GM12878 (cell line): ENCODE measurements around the gene SOX6. TPM values are rescaled to one million over a fixed set of nuclear protein-coding genes. Genes with fewer than 3 reads are reported as not detected.

Experiments
- ATAC-seq: fragments of 200-7000 bp; cut with Tn5 transposase; 3 replicates; pipeline ENCODE4 v1.9.1; 2020; ENCODE audit warnings: mild to moderate bottlenecking, moderate library complexity
- BruUV-seq: library from RNA; stranded (reverse); fragments of 400-500 nt; replicated peaks from 2 replicates; lab custom pipeline; 2021; lab: Mats Ljungman, UMichigan
- CTCF ChIA-PET: fragments of 300-600 bp; sonication (Branson Sonifier 250); formaldehyde crosslinking; extraction: SDS; loops from one replicate; lab custom pipeline; 2021; ENCODE audit warnings: inconsistent platforms; lab: Yijun Ruan, JAX
- POLR2A ChIA-PET: fragments of 350-600 bp; formaldehyde crosslinking; extraction: SDS; loops from one replicate; lab custom pipeline; 2021; ENCODE audit warnings: inconsistent platforms; lab: Charles Lee
- RAD21 ChIA-PET: fragments of 300-600 bp; sonication (Branson Sonifier 250); formaldehyde crosslinking; loops from one replicate; lab custom pipeline; 2023; ENCODE audit warnings: antibody characterized with exemption; ENCODE audit not compliant: unreplicated experiment; lab: Charles Lee
- SMC1A ChIA-PET: fragments of 300-600 bp; sonication (Branson Sonifier 250); formaldehyde crosslinking; loops from one replicate; lab custom pipeline; 2023; ENCODE audit not compliant: unreplicated experiment, uncharacterized antibody; lab: Charles Lee
- DNase-seq: peaks from one replicate; pipeline ENCODE4 v3.0.0-alpha.2; 2011; ENCODE audit warnings: low read depth, low spot score
- FAIRE-seq: peaks from 3 replicates; lab custom pipeline; 2011; peaks lifted over from hg19 to GRCh38; lab: Jason Lieb, UNC
- H2AFZ ChIP-seq: 2 replicates; pipeline ENCODE4 v1.6.0; 2011; ENCODE audit warnings: low read depth, low read length, control low read depth; ENCODE audit not compliant: control insufficient read depth
- H3K27ac ChIP-seq: 2 replicates; pipeline ENCODE4 v1.5.1; 2011; ENCODE audit warnings: control low read depth; ENCODE audit not compliant: control insufficient read depth, insufficient read depth
- H3K27me3 ChIP-seq, 2 experiments: replicated peaks in 1 of 2; 2 replicates each; pipeline versions ENCODE4 v1.6.0 to v1.6.1; 2011; ENCODE audit warnings: low read length in 1 of 2; ENCODE audit not compliant: control insufficient read depth in 2 of 2, insufficient read depth in 2 of 2
- H3K36me3 ChIP-seq, 2 experiments: 2 replicates each; pipeline ENCODE4 v1.5.1; 2011; ENCODE audit warnings: low read length in 1 of 2; ENCODE audit not compliant: control insufficient read depth in 2 of 2, insufficient read depth in 2 of 2
- H3K4me1 ChIP-seq: 2 replicates; pipeline ENCODE4 v1.6.1; 2011; ENCODE audit warnings: mild to moderate bottlenecking, low read length, moderate library complexity, mixed read lengths; ENCODE audit not compliant: control insufficient read depth, insufficient read depth
- H3K4me2 ChIP-seq: 2 replicates; pipeline ENCODE4 v1.6.0; 2011; ENCODE audit warnings: control low read depth; ENCODE audit not compliant: control insufficient read depth, insufficient read depth
- H3K4me3 ChIP-seq: fragments of 200-600 bp; sonication (generic); 2 replicates; pipeline ENCODE4 v1.5.1; 2016
- H3K79me2 ChIP-seq: 2 replicates; pipeline ENCODE4 v1.6.0; 2011; ENCODE audit warnings: low read length; ENCODE audit not compliant: control insufficient read depth, insufficient read depth
- H3K9ac ChIP-seq: 2 replicates; pipeline ENCODE4 v1.8.0; 2011; ENCODE audit warnings: low read length, control low read depth, mixed read lengths; ENCODE audit not compliant: control insufficient read depth, insufficient read depth
- H3K9me3 ChIP-seq: replicated peaks from 3 replicates; pipeline ENCODE4 v1.5.1; 2011; ENCODE audit warnings: mild to moderate bottlenecking, low read length; ENCODE audit not compliant: control insufficient read depth, insufficient read depth
- H4K20me1 ChIP-seq: 2 replicates; pipeline ENCODE4 v1.6.0; 2011; ENCODE audit not compliant: control insufficient read depth, insufficient read depth
- BCL11A ChIP-seq: IDR thresholded peaks from 2 replicates; pipeline ENCODE4 v1.6.1; 2011; ENCODE audit warnings: low read depth, low read length
- BMI1 ChIP-seq: fragments of 450-650 bp; IDR thresholded peaks from 2 replicates; pipeline ENCODE4 v1.6.1; 2016; ENCODE audit warnings: mild to moderate bottlenecking, moderate library complexity, borderline replicate concordance
- CREM ChIP-seq: IDR thresholded peaks from 2 replicates; pipeline ENCODE4 v1.6.1; 2014; ENCODE audit warnings: antibody characterized with exemption, low read depth
- FOS ChIP-seq: IDR thresholded peaks from 3 replicates; pipeline ENCODE4 v1.6.1; 2011; ENCODE audit warnings: borderline replicate concordance; ENCODE audit not compliant: insufficient read length; ENCODE audit errors: extremely low read depth
- MTA2 ChIP-seq: fragments of 450-650 bp; IDR thresholded peaks from 2 replicates; pipeline ENCODE4 v1.6.1; 2016; ENCODE audit warnings: low read depth, mild to moderate bottlenecking, moderate library complexity
- MXI1 ChIP-seq: fragments of 150-350 bp; IDR thresholded peaks from 2 replicates; pipeline ENCODE4 v1.6.1; 2011; ENCODE audit warnings: low read depth, mild to moderate bottlenecking, inconsistent platforms, low read length, improper control_type of control experiment
- PAX8 ChIP-seq: fragments of 450-650 bp; IDR thresholded peaks from 2 replicates; pipeline ENCODE4 v1.6.1; 2017; ENCODE audit warnings: mild to moderate bottlenecking, moderate library complexity
- POLR2AphosphoS2 ChIP-seq: IDR thresholded peaks from 2 replicates; pipeline ENCODE4 v1.6.1; 2011; ENCODE audit warnings: low read depth, mild to moderate bottlenecking, low read length, improper control_type of control experiment, moderate library complexity
- RELB ChIP-seq: fragments of 450-650 bp; IDR thresholded peaks from 2 replicates; pipeline ENCODE4 v1.6.1; 2017; ENCODE audit warnings: low read depth, mild to moderate bottlenecking, moderate library complexity
- REST ChIP-seq: IDR thresholded peaks from 2 replicates; pipeline ENCODE4 v1.6.1; 2012; ENCODE audit warnings: mild to moderate bottlenecking, low read depth, low read length
- SMAD5 ChIP-seq: IDR thresholded peaks from 2 replicates; pipeline ENCODE4 v1.6.1; 2016; ENCODE audit warnings: antibody characterized with exemption, low read depth
- SMC3 ChIP-seq: IDR thresholded peaks from 2 replicates; pipeline ENCODE4 v1.6.1; 2011; ENCODE audit warnings: low read length, improper control_type of control experiment, borderline replicate concordance
- ZNF687 ChIP-seq: fragments of 450-650 bp; IDR thresholded peaks from 2 replicates; pipeline ENCODE4 v1.6.1; 2017; ENCODE audit warnings: mild to moderate bottlenecking, moderate library complexity
- WGBS: methylation state at CpG from one replicate; pipeline ENCODE4 v1.1.6; 2016; ENCODE audit warnings: low lambda C conversion rate; ENCODE audit not compliant: insufficient replicate concordance, insufficient coverage; ENCODE audit errors: missing lambda C conversion rate; 5-methylcytosine and 5-hydroxymethylcytosine counted together
- in situ Hi-C: fragments of 300-500 bp; cut with MboI; formaldehyde crosslinking; loops from 9 replicates; pipeline ENCODE4 v1.14.3; 2018; ENCODE audit warnings: mixed read lengths
- intact Hi-C: fragments of 100-400 bp; cut with micrococcal nuclease; formaldehyde crosslinking; loops from one replicate; pipeline ENCODE4 v1.14.2; 2022; ENCODE audit not compliant: unreplicated experiment
- polyA plus RNA-seq, 11 experiments: library from polyadenylated mRNA; depleted of rRNA in 4 of 11; unstranded in 6 of 11; stranded (reverse) in 5 of 11; fragments of >200 nt; fragmentation: Nextera tagmentation in 4 of 11; fragmentation: Illumina TruSeq in 1 of 11; extraction: Ambion mirVana in 4 of 11; extraction: Trizol in 1 of 11; gene quantifications; 1 replicate in 1 of 11; 2 replicates in 10 of 11; pipeline versions ENCODE4 v1.2.1 to v1.2.3, GENCODE V29; 2011 to 2016; ENCODE audit warnings: inconsistent platforms in 2 of 11, missing spikeins in 2 of 11, low read depth in 1 of 11
- total RNA-seq, 4 experiments: library from RNA; depleted of rRNA in 3 of 4; stranded (reverse); fragments of >200 nt in 3 of 4; fragmentation: Illumina TruSeq in 1 of 4; extraction: Trizol in 1 of 4; gene quantifications; 2 replicates each; pipeline versions ENCODE4 v1.2.1 to v1.2.3, GENCODE V29; 2013 to 2021

The SOX6 gene
- total and polyA plus RNA-seq, 10 of the 15 experiments (the other 5 are each of a cell fraction or from before 2014, with no cell fraction given): 0.03 to 0.71 (median 0.29) TPM; not detected in 4

GRCh38 chr11:15993345-15993744 lies 363.0 kb downstream of the SOX6 start (continued):
- no peak for TF ChIP-seq ZNF687

GRCh38 chr11:15991215-15991614 lies 365.1 kb downstream of the SOX6 start:
- H2AFZ ChIP-seq: no peak overlapping the region
- no peak overlapping the region for H3K4me3 ChIP-seq
- H3K27me3 ChIP-seq: no peaks in the 10 kb centered on the region
- POLR2A ChIA-PET: no interaction called here
- no peaks in the 10 kb centered on the region for H3K36me3 ChIP-seq
- H3K4me1 ChIP-seq: no peaks in the 10 kb centered on the region
- CTCF ChIA-PET: interaction anchor here (1.3 kb wide), 1 partner anchor 11 kb away, joined by 4 read pairs; no protein-coding TSS in a partner anchor
- BruUV-seq: no TSS peak
- RAD21 ChIA-PET: no interaction called here
- WGBS: 1% methylated on average over 3 of the region's 3 CpGs
- H3K4me2 ChIP-seq: no peak overlapping the region
- H3K9me3 ChIP-seq: no peaks in the 10 kb centered on the region
- H3K27ac ChIP-seq: no peak overlapping the region
- no peak overlapping the region for H3K9ac ChIP-seq
- FAIRE-seq: no peak
- intact Hi-C loops: no loop called here
- no peaks in the 10 kb centered on the region for H3K79me2 ChIP-seq
- ATAC-seq: no peak
- no peak for DNase-seq
- H4K20me1 ChIP-seq: no peaks in the 10 kb centered on the region
- in situ Hi-C loops: no loop called here
- SMC1A ChIA-PET: interaction anchor here (1.3 to 1.5 kb wide), 2 partner anchors 8 to 54 kb away, joined by 3 to 4 read pairs; no protein-coding TSS in a partner anchor
- TF ChIP-seq BMI1 (no peak), MTA2 (no peak), BCL11A (no peak), REST (no peak), FOS (no peak), SMC3 (no peak), POLR2AphosphoS2 (no peak), MXI1 (no peak), CREM (no peak), SMAD5 (no peak), PAX8 (no peak), RELB (no peak)
